Measurements from ENCODE around the gene MAP2K1. TPM values are rescaled to one million over a fixed set of nuclear protein-coding genes. Genes with fewer than 3 reads are reported as not detected.

Gene MAP2K1
- polyA plus RNA-seq, 3 donors = 11.7 to 34.7 (median 27.7) TPM

GRCh38 chr15:66514586-66514985 is 127.9 kb downstream of the MAP2K1 start:
- 79 to 80% (median 80%) methylated on average over 3 of the region's 3 CpGs for WGBS, 3 donors
- no peak overlapping the region for H3K27ac ChIP-seq (ENCODE audit: low read depth, low read length)

GRCh38 chr15:66515901-66516322 is 129.2 kb downstream of the MAP2K1 start:
- no peak overlapping the region for H3K27ac ChIP-seq (ENCODE audit: low read depth, low read length)
- WGBS, 3 donors = 95 to 100% (median 98%) methylated on average over 2 of the region's 2 CpGs

- H3K27ac ChIP-seq (ENCODE audit: low read depth, low read length) = no peak overlapping the region
- WGBS, 3 donors = 87 to 93% (median 93%) methylated on average over 3 of the region's 3 CpGs
Measured at GRCh38 chr15:66523926-66524325, 137.2 kb downstream of the MAP2K1 start.

GRCh38 chr15:66524838-66525237 is 138.1 kb downstream of the MAP2K1 start:
- 87 to 93% (median 89%) methylated on average over 4 of the region's 4 CpGs for WGBS, 3 donors
- H3K27ac ChIP-seq (ENCODE audit: low read depth, low read length) = no peak overlapping the region

- 87 to 92% (median 92%) methylated on average over 9 of the region's 9 CpGs for WGBS, 3 donors
- no peak overlapping the region for H3K27ac ChIP-seq (ENCODE audit: low read depth, low read length)
Measured at GRCh38 chr15:66535056-66535455, 148.3 kb downstream of the MAP2K1 start.

Other genes starting within 250 kb of the MAP2K1 start
- gene MEGF11, start 133.2 kb upstream of the MAP2K1 start, polyA plus RNA-seq = under 1 TPM in 2 of 3 donors, not detected in 1; 0.01 to 0.22 TPM
- gene DIS3L, start 93.3 kb upstream of the MAP2K1 start, polyA plus RNA-seq = 10 to 100 TPM; 14.1 to 19.5 (median 19.4) TPM
- gene TIPIN, start 30.2 kb upstream of the MAP2K1 start, polyA plus RNA-seq = 1 to 10 TPM; 2.0 to 4.6 (median 2.4) TPM
- 10 to 100 TPM; 15.4 to 34.9 (median 25.9) TPM for gene SNAPC5, start 110.8 kb downstream of the MAP2K1 start, polyA plus RNA-seq
- 1,000 to 10,000 TPM; 2,182 to 4,121 (median 3,642) TPM for gene RPL4, start 117.9 kb downstream of the MAP2K1 start, polyA plus RNA-seq
- 1 to 10 TPM; 1.7 to 7.3 (median 2.7) TPM for gene ZWILCH, start 118.4 kb downstream of the MAP2K1 start, polyA plus RNA-seq
- not detected for gene LCTL, start 179.1 kb downstream of the MAP2K1 start, polyA plus RNA-seq

Measured in adipose tissue (tissue), 3 donors.